ENCODE results near the gene DDX54.

DDX54 gene

DNA sequence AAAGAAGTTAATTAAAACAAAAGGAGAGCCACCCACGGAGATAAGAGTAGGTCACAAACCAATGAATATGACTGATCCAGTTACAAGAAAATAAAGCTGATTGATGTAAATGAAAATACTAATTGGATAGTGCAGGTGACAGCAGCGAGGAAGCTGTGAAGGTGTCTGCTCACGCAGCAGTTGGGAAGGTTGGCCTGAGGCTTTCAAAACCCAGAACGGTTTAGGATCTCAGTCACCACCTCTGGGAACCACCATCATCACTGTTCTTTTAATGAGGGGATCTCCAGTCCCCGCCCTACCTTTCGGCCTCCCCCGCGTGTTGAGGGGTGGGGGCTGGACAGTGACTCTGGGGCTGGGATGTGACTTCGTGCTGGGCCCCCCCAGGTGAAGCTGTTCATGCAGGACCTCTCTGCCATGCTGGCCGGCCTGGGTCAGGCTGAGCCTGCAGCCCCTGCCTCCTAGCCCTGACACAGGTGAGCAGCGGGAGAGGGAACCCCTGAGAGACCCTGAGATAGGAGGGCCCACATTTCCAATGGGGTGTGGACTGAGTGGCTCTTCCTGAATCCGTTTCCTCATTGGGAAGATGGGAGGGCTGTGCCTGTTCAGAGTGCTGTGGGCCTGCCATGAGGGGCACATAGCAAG lies 27.9 kb downstream of the DDX54 start:
- H3K27me3 ChIP-seq: peaks cover 0 to 26% of the 10 kb centered on the region in 2 donors
- no peak overlapping the region for H3K27ac ChIP-seq
- H3K9me3 ChIP-seq: no peaks in the 10 kb centered on the region
- DNase-seq: no peak
- intact Hi-C loops (cut with DNase I; ENCODE audit: low total_unique reads): no loop called here
- peaks cover 40 to 53% (median 45%) of the 10 kb centered on the region in 3 donors for H3K36me3 ChIP-seq
- peaks cover 0 to 26% (median 17%) of the 10 kb centered on the region in 4 donors for H3K4me1 ChIP-seq
- no peak overlapping the region for H3K4me3 ChIP-seq
- TF ChIP-seq, protein P1, sequence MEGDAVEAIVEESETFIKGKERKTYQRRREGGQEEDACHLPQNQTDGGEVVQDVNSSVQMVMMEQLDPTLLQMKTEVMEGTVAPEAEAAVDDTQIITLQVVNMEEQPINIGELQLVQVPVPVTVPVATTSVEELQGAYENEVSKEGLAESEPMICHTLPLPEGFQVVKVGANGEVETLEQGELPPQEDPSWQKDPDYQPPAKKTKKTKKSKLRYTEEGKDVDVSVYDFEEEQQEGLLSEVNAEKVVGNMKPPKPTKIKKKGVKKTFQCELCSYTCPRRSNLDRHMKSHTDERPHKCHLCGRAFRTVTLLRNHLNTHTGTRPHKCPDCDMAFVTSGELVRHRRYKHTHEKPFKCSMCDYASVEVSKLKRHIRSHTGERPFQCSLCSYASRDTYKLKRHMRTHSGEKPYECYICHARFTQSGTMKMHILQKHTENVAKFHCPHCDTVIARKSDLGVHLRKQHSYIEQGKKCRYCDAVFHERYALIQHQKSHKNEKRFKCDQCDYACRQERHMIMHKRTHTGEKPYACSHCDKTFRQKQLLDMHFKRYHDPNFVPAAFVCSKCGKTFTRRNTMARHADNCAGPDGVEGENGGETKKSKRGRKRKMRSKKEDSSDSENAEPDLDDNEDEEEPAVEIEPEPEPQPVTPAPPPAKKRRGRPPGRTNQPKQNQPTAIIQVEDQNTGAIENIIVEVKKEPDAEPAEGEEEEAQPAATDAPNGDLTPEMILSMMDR (IDR thresholded peaks at IDR 0.05): no peak

DNA sequence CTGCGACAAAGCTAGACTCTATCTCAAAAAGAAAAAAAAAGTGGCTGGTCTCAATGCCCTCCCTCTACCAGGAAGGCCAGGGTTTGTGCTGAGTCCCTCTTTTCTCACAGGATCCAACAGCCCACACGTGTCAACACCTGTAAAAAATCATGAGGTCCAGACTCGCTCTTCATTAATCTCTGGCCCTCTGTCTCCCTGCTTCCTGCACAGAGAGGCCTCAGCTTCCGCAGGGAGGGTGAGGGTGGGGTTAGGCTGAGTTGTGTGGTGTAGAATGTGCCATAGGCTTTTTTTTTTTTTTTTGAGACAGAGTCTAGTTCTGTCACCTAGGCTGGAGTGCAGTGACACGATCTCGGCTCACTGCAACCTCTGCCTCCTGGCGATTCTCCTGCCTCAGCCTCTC lies 29.6 kb downstream of the DDX54 start:
- intact Hi-C loops (cut with DNase I; ENCODE audit: low total_unique reads): no loop called here

DNA sequence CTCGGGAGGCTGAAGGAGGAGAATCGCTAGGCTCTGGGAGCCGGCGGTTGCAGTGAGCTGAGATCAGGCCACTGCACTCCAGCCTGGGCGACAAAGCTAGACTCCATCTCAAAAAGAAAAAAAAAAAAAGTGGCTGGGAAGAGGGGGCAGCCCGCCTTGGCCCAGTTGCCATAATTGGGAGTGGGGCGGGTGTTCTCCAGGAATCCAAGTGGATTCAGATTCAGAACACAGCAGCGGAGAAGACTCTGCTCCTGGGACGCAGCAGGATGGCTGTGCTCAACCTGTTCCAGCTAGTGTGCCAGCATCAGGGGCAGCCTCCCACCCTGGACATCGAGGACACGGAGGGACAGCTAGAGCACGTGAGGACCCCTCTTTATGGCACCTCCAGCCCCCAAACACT lies 30.2 kb downstream of the DDX54 start:
- peaks cover 0 to 47% of the 10 kb centered on the region in 2 donors for H3K27me3 ChIP-seq
- peaks cover 0 to 26% (median 17%) of the 10 kb centered on the region in 4 donors for H3K4me1 ChIP-seq
- H3K9me3 ChIP-seq: no peaks in the 10 kb centered on the region
- intact Hi-C loops (cut with DNase I; ENCODE audit: low total_unique reads): no loop called here
- H3K4me3 ChIP-seq: no peak overlapping the region
- TF ChIP-seq, protein P1 (IDR thresholded peaks at IDR 0.05): no peak
- no peak for DNase-seq
- H3K27ac ChIP-seq: no peak overlapping the region
- H3K36me3 ChIP-seq: peaks cover 19 to 30% (median 22%) of the 10 kb centered on the region in 3 donors

More for the DNA sequence above, 29.6 kb downstream of the DDX54 start:
- H3K4me3 ChIP-seq: no peak overlapping the region
- H3K4me1 ChIP-seq: peaks cover 0 to 26% (median 17%) of the 10 kb centered on the region in 4 donors
- H3K27ac ChIP-seq: no peak overlapping the region
- H3K9me3 ChIP-seq: no peaks in the 10 kb centered on the region
- H3K27me3 ChIP-seq: peaks cover 0 to 41% of the 10 kb centered on the region in 2 donors
- H3K36me3 ChIP-seq: peaks cover 25 to 36% (median 28%) of the 10 kb centered on the region in 3 donors
- TF ChIP-seq, protein P1 (IDR thresholded peaks at IDR 0.05): no peak
- DNase-seq: no peak

DNA sequence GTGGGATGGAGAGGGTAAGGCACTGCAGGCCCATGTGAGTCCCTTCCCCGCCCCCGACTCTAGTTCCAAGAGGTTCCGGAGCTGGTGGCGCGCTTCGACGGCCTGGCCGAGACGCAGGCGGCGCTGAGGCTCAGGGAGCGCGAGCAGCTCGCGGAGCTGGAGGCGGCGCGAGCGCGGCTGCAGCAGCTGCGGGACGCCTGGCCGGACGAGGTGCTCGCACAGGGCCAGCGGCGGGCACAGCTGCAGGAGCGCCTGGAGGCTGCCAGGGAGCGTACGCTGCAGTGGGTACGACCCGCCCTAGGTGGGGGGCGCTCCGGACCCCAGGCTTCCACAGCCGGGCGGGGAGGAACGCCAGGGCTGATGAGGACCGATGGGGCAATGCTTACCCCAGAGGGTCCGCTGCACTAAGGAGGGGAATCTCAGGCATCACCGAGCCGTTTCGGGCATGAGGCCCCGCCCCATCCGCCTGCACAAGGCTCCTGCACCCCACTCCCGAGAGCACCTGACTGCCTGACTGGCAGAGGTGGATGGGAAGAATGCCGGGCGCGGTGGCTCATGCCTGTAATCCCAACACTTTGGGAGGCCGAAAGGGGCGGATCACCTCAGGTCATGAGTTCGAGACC lies 30.8 kb downstream of the DDX54 start:
- Histone ChIP-seq H3K36me3 (peaks cover 13 to 24% (median 16%) of the 10 kb centered on the region in 3 donors), H3K4me3 (no peak overlapping the region), H3K9me3 (no peaks in the 10 kb centered on the region), H3K4me1 (peaks cover 0 to 32% (median 19%) of the 10 kb centered on the region in 4 donors), H3K27ac (no peak overlapping the region), H3K27me3 (peaks cover 0 to 51% of the 10 kb centered on the region in 2 donors)
- intact Hi-C loops (cut with DNase I; ENCODE audit: low total_unique reads): no loop called here
- TF ChIP-seq, protein P1 (IDR thresholded peaks at IDR 0.05): no peak
- DNase-seq: no peak

DNA sequence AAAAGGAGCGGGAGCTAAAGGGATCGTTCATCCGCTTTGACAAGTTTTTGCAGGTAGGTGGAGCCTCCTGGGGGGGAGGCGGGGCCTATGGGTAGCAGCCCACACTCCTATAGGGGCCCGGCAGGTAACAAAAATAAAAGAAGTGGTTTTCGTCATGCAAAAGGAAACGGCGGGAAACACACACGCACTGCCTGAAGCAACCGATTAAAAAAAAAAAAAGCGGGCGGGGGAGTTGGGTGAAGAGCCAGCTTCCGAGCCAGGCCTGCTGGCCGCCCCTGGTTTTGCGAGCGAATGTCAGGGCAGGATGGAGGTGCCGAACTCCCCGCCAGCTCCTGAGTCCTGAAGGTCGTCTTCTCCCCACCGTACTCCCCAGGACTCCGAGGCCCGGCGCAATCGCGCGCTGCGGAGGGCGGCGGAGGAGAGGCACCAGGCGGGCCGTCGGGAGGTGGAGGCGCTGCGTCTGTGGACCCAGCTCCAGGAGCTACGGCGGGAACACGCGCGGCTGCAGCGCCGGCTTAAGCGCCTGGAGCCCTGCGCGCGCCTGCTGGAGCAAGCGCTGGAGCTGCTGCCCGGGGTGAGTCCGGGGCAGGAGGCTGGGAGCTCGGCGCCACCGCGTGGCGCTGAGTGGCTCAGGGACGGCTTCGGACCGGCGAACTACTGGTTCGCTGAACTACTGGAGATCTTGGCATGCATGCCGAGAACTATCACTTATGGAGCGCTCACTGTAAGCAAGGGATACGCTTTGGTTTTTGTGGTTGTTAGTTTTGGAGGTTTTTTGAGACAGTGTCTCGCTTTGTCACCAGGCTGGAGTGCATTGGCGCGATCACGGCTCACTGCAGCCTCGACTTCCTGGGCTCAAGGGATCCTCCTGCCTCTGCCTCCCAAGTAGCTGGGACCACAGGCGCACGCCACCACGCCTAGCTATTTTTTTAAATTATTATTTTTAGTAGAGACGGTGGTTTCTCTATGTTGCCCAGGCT lies 32.2 kb downstream of the DDX54 start:
- H3K27me3 ChIP-seq: peaks cover 0 to 52% of the 10 kb centered on the region in 2 donors
- peak; percentile 55 to 74 for DNase-seq

More for the DNA sequence above, 32.2 kb downstream of the DDX54 start:
- Histone ChIP-seq H3K4me3 (peak overlapping the region; percentile 27 to 44), H3K9me3 (no peaks in the 10 kb centered on the region), H3K27ac (no peak overlapping the region), H3K4me1 (peaks cover 0 to 35% (median 19%) of the 10 kb centered on the region in 4 donors), H3K36me3 (peaks cover 0 to 11% (median 3%) of the 10 kb centered on the region in 3 donors)
- intact Hi-C loops (cut with DNase I; ENCODE audit: low total_unique reads): no loop called here
- TF ChIP-seq, protein P1 (IDR thresholded peaks at IDR 0.05): peak; percentile 25 to 42
